SK-N-MC (cell line): ENCODE data around the gene IL12A.

Source experiments
- DNase-seq: peaks from one replicate; pipeline ENCODE4 v3.0.0-alpha.2; 2011; ENCODE audit warnings: low read depth, low spot score
- H3K27ac ChIP-seq: fragments of 200-600 bp; sonication (generic); 2 replicates; pipeline ENCODE4 v1.5.1; 2016; ENCODE audit warnings: mixed run types
- H3K36me3 ChIP-seq: fragments of 200-600 bp; sonication (generic); 2 replicates; pipeline ENCODE4 v1.6.1; 2017; ENCODE audit warnings: antibody characterized with exemption, low read length, mixed read lengths; ENCODE audit not compliant: insufficient read depth
- H3K4me3 ChIP-seq: fragments of 200-600 bp; sonication (generic); 2 replicates; pipeline ENCODE4 v1.5.1; 2016
- H3K9ac ChIP-seq: fragments of 200-600 bp; sonication (generic); 2 replicates; pipeline ENCODE4 v1.8.0; 2017; ENCODE audit warnings: mixed run types, mixed read lengths; ENCODE audit not compliant: insufficient read length
- H3K9me3 ChIP-seq: fragments of 200-600 bp; sonication (generic); 2 replicates; pipeline ENCODE4 v1.6.1; 2017; ENCODE audit warnings: low read depth, mild to moderate bottlenecking, antibody characterized with exemption, low read length, moderate library complexity, mixed read lengths
- EZH2 ChIP-seq: fragments of 200-600 bp; sonication (generic); IDR thresholded peaks from one replicate; pipeline ENCODE4 v1.6.1; 2017; ENCODE audit warnings: antibody characterized with exemption
- FOXP2 ChIP-seq: optimal IDR thresholded peaks from 2 replicates; pipeline ENCODE3; 2011; ENCODE audit warnings: mild to moderate bottlenecking, moderate library complexity; ENCODE audit not compliant: insufficient read depth; ENCODE audit errors: extremely low read length, control extremely low read depth
- POLR2AphosphoS5 ChIP-seq: IDR thresholded peaks from 2 replicates; pipeline ENCODE4 v1.6.1; 2012; ENCODE audit warnings: mild to moderate bottlenecking, low read depth, low read length, borderline replicate concordance

The IL12A gene

GRCh38 chr3:160012108-160012507 lies 23.5 kb downstream of the IL12A start:
- no peak overlapping the region for H3K9ac ChIP-seq
- no peak for TF ChIP-seq EZH2
- no peak for TF ChIP-seq POLR2AphosphoS5
- TF ChIP-seq FOXP2: no peak

DNA sequence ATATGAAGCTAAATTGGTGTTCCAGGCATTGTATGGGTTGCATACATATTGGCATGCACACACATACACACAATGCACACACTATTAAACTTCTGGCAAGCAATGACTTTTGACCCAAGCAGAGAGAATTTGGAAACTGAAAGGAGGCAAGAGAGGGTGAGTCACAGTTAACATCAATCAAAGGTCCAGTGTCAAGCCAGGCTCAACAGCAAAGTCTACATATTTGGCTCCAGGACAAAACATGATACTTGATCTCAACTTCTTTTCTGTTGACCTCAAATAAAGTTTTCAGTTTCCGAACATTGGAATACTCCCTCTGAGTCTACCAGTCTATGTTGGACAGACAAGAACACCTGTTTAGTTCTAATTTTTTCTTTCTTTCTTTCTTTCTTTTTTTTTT lies 28.3 kb downstream of the IL12A start:
- no peaks in the 10 kb centered on the region for H3K36me3 ChIP-seq
- TF ChIP-seq POLR2AphosphoS5 (no peak), EZH2 (no peak), FOXP2 (no peak)
- H3K4me3 ChIP-seq: no peak overlapping the region
- no peak overlapping the region for H3K9ac ChIP-seq
- H3K27ac ChIP-seq: no peak overlapping the region
- no peak for DNase-seq
- H3K9me3 ChIP-seq: no peaks in the 10 kb centered on the region

More at GRCh38 chr3:160012108-160012507, 23.5 kb downstream of the IL12A start:
- H3K27ac ChIP-seq: no peak overlapping the region
- H3K36me3 ChIP-seq: no peaks in the 10 kb centered on the region
- no peak overlapping the region for H3K4me3 ChIP-seq
- no peaks in the 10 kb centered on the region for H3K9me3 ChIP-seq
- no peak for DNase-seq

GRCh38 chr3:160018959-160019358 lies 30.3 kb downstream of the IL12A start:
- DNase-seq: no peak
- Histone ChIP-seq H3K9ac (no peak overlapping the region), H3K36me3 (no peaks in the 10 kb centered on the region), H3K27ac (no peak overlapping the region), H3K4me3 (no peak overlapping the region), H3K9me3 (no peaks in the 10 kb centered on the region)
- TF ChIP-seq FOXP2 (no peak), POLR2AphosphoS5 (no peak), EZH2 (no peak)

- H3K9me3 ChIP-seq: no peaks in the 10 kb centered on the region
- no peaks in the 10 kb centered on the region for H3K36me3 ChIP-seq
- DNase-seq: no peak
- H3K4me3 ChIP-seq: no peak overlapping the region
- H3K27ac ChIP-seq: no peak overlapping the region
- TF ChIP-seq EZH2: no peak
- no peak overlapping the region for H3K9ac ChIP-seq
These were observed 31.5 kb downstream of the IL12A start for GRCh38 chr3:160020057-160020711.

DNA sequence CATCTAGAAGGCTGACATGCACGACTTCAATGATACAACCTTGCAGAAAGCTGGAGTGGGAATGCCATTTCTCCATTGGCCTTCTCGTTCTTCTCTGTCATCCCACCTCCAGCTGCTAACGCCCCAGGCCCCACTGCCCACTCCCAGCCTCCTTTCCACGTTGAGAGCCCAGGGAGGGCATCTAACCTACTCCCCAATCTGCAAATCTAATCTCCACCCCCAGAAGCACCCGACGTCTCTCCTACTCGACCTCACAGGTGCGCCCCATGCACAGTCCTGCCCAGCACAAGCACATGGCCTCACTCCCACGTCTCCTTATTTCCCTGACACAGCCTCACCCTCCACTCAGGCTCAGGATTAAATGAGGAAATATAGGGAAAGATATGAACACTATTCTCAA lies 33.4 kb downstream of the IL12A start:
- Histone ChIP-seq H3K9me3 (no peaks in the 10 kb centered on the region), H3K9ac (no peak overlapping the region), H3K36me3 (no peaks in the 10 kb centered on the region), H3K27ac (no peak overlapping the region), H3K4me3 (no peak overlapping the region)
- no peak for TF ChIP-seq EZH2
- no peak for TF ChIP-seq POLR2AphosphoS5
- TF ChIP-seq FOXP2: no peak
- DNase-seq: no peak

DNA sequence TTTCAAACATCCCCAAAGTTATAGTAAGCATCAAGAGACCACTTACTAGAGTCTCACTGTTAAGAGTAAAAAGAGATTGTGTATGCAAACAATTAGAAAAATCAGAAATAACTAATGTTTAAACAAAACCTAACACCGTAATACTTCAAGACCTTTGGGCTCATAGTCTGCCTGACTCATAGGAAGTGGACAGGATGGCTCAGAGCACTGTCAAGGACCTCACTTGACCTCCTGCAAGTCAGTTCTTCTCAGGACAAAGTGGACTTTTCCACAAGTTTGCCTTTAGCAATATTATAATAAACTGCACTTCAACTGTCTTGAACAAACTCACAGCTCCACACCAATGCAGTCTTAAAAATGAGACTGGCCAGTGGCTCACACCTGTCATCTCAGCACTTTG lies 34.8 kb downstream of the IL12A start:
- H3K27ac ChIP-seq: no peak overlapping the region

DNA sequence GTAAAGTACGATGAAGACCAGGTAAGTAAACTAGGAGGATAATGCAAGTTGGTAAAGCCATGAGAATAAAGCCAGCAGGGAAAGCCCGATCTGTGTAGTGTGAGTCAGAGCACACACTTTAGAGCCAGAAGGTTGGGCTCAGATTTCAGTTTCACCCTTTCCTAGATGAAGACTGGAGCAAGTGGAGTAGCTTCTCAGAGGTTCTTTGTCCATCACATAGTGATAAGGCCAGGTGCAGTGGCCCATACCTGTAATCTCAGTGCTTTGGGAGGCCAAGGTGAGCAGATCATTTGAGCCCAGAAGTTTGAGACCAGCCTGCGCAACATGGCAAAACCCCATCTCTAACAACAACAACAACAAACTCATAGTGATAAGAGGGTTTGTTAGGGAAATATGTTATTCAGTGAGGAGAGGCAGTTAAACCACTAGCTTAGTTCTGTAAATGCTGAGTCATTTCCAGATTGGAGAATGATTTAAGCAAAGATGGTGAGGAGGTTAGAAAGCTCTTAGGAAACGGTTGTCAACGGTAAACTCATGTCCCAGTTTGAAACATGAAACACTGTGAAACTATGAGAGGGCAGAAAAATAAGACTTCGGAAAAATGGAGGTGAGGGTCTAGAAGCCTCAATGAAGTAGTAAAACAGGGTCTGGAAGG lies 39.0 kb downstream of the IL12A start:
- no peak overlapping the region for H3K27ac ChIP-seq
- H3K36me3 ChIP-seq: no peaks in the 10 kb centered on the region
- no peak overlapping the region for H3K9ac ChIP-seq
- no peak for DNase-seq
- TF ChIP-seq POLR2AphosphoS5 (no peak), EZH2 (no peak), FOXP2 (no peak)
- no peaks in the 10 kb centered on the region for H3K9me3 ChIP-seq
- H3K4me3 ChIP-seq: no peak overlapping the region

More for the DNA sequence above, 34.8 kb downstream of the IL12A start:
- H3K36me3 ChIP-seq: no peaks in the 10 kb centered on the region
- no peak overlapping the region for H3K9ac ChIP-seq
- no peak for DNase-seq
- TF ChIP-seq POLR2AphosphoS5: no peak
- no peak for TF ChIP-seq FOXP2
- no peak for TF ChIP-seq EZH2
- H3K4me3 ChIP-seq: no peak overlapping the region
- H3K9me3 ChIP-seq: no peaks in the 10 kb centered on the region

- TF ChIP-seq POLR2AphosphoS5 (no peak), EZH2 (no peak)
These were observed 47.1 kb downstream of the IL12A start for GRCh38 chr3:160035757-160036156.

More at GRCh38 chr3:160035757-160036156, 47.1 kb downstream of the IL12A start:
- Histone ChIP-seq H3K27ac (no peak overlapping the region), H3K36me3 (no peaks in the 10 kb centered on the region), H3K9me3 (no peaks in the 10 kb centered on the region), H3K4me3 (no peak overlapping the region), H3K9ac (no peak overlapping the region)
- no peak for DNase-seq
